DOHH2 (cell line): Measurements from ENCODE around the gene SYK.

ENCODE experiments used
- H3F3A ChIP-seq: fragments of 200-600 bp; sonication (generic), shearing (Covaris generic); 2 replicates; pipeline ENCODE4 v1.6.0; 2016; ENCODE audit warnings: antibody characterized with exemption, mild to moderate bottlenecking; ENCODE audit not compliant: control insufficient read depth, insufficient read depth
- H3K27ac ChIP-seq: fragments of 200-600 bp; sonication (generic); 2 replicates; pipeline ENCODE4 v1.5.1; 2014; ENCODE audit warnings: low read depth, mild to moderate bottlenecking, low read length, moderate library complexity
- H3K27me3 ChIP-seq: fragments of 200-600 bp; sonication (generic); 2 replicates; pipeline ENCODE4 v1.6.1; 2014; ENCODE audit warnings: mild to moderate bottlenecking, low read length, mixed read lengths; ENCODE audit not compliant: control insufficient read depth
- H3K36me3 ChIP-seq: fragments of 200-600 bp; sonication (generic); 2 replicates; pipeline ENCODE4 v1.6.1; 2014; ENCODE audit warnings: mild to moderate bottlenecking, low read length, moderate library complexity, mixed read lengths; ENCODE audit not compliant: control insufficient read depth
- H3K4me1 ChIP-seq: fragments of 200-600 bp; sonication (generic); 2 replicates; pipeline ENCODE4 v1.6.1; 2014; ENCODE audit warnings: mild to moderate bottlenecking, low read length, mixed read lengths; ENCODE audit not compliant: control insufficient read depth
- H3K4me2 ChIP-seq: fragments of 200-600 bp; sonication (generic); 2 replicates; pipeline ENCODE4 v1.6.0; 2014; ENCODE audit warnings: mild to moderate bottlenecking, low read length, moderate library complexity
- H3K4me3 ChIP-seq: fragments of 200-600 bp; sonication (generic); 2 replicates; pipeline ENCODE4 v1.5.1; 2014; ENCODE audit warnings: mild to moderate bottlenecking, low read length, mixed read lengths
- H3K79me2 ChIP-seq: fragments of 200-600 bp; sonication (generic); 2 replicates; pipeline ENCODE4 v1.6.1; 2014; ENCODE audit warnings: mild to moderate bottlenecking, low read length, mixed read lengths; ENCODE audit not compliant: control insufficient read depth
- H3K9me2 ChIP-seq: fragments of 200-600 bp; sonication (generic); replicated peaks from 2 replicates; pipeline ENCODE4 v1.6.1; 2014; ENCODE audit warnings: mild to moderate bottlenecking, low read length, mixed read lengths; ENCODE audit not compliant: control insufficient read depth
- H3K9me3 ChIP-seq: fragments of 200-600 bp; sonication (generic); 2 replicates; pipeline ENCODE4 v1.6.1; 2014; ENCODE audit warnings: antibody characterized with exemption, low read length, mixed read lengths; ENCODE audit not compliant: control insufficient read depth, insufficient read depth
- H4K20me1 ChIP-seq: fragments of 200-600 bp; sonication (generic); 2 replicates; pipeline ENCODE4 v1.6.0; 2014; ENCODE audit warnings: low read depth, mild to moderate bottlenecking, antibody characterized with exemption, low read length, moderate library complexity; ENCODE audit not compliant: control insufficient read depth, insufficient read depth
- CTCF ChIP-seq: fragments of 200-600 bp; sonication (generic); IDR thresholded peaks from one replicate; pipeline ENCODE4 v1.5.1; 2014; ENCODE audit warnings: antibody characterized with exemption, mild to moderate bottlenecking, low read depth, low read length; ENCODE audit not compliant: poor library complexity, severe bottlenecking
- EZH2phosphoT487 ChIP-seq: fragments of 200-600 bp; sonication (generic); IDR thresholded peaks from 2 replicates; pipeline ENCODE4 v1.6.1; 2017; ENCODE audit warnings: borderline replicate concordance, mild to moderate bottlenecking, antibody characterized with exemption, low read length, moderate library complexity, mixed read lengths

Gene SYK

GRCh38 chr9:90890146-90890810, 88.7 kb downstream of the SYK start:
- no peaks in the 10 kb centered on the region for H3K9me3 ChIP-seq
- no peak overlapping the region for H3K27ac ChIP-seq
- H3K4me1 ChIP-seq = no peaks in the 10 kb centered on the region

GRCh38 chr9:90891308-90892040, 89.9 kb downstream of the SYK start:
- no peaks in the 10 kb centered on the region for H3F3A ChIP-seq
- H3K4me1 ChIP-seq = no peaks in the 10 kb centered on the region
- H3K4me3 ChIP-seq = no peak overlapping the region
- no peaks in the 10 kb centered on the region for H3K27me3 ChIP-seq
- TF ChIP-seq EZH2phosphoT487 (no peak), CTCF (no peak)
- H3K4me2 ChIP-seq = no peak overlapping the region
- H3K27ac ChIP-seq = no peak overlapping the region
- H3K9me2 ChIP-seq = no peaks in the 10 kb centered on the region
- H3K36me3 ChIP-seq = peaks cover 95% of the 10 kb centered on the region
- H4K20me1 ChIP-seq = peaks cover 3% of the 10 kb centered on the region; the same call in 1 of the 2 replicates
- H3K79me2 ChIP-seq = no peaks in the 10 kb centered on the region
- H3K9me3 ChIP-seq = no peaks in the 10 kb centered on the region

More at GRCh38 chr9:90890146-90890810, 88.7 kb downstream of the SYK start:
- Histone ChIP-seq H3K79me2 (no peaks in the 10 kb centered on the region), H4K20me1 (peaks cover 3% of the 10 kb centered on the region; the same call in 1 of the 2 replicates), H3F3A (no peaks in the 10 kb centered on the region), H3K27me3 (no peaks in the 10 kb centered on the region), H3K36me3 (peaks cover 95% of the 10 kb centered on the region), H3K4me3 (no peak overlapping the region), H3K4me2 (no peak overlapping the region), H3K9me2 (no peaks in the 10 kb centered on the region)
- TF ChIP-seq CTCF = no peak
- no peak for TF ChIP-seq EZH2phosphoT487

- H3K27ac ChIP-seq = no peak overlapping the region
- peaks cover 3% of the 10 kb centered on the region; the same call in 1 of the 2 replicates for H4K20me1 ChIP-seq
- no peaks in the 10 kb centered on the region for H3F3A ChIP-seq
- no peak overlapping the region for H3K4me2 ChIP-seq
- no peaks in the 10 kb centered on the region for H3K27me3 ChIP-seq
- H3K4me1 ChIP-seq = no peaks in the 10 kb centered on the region
- H3K4me3 ChIP-seq = no peak overlapping the region
- H3K79me2 ChIP-seq = no peaks in the 10 kb centered on the region
- TF ChIP-seq CTCF = no peak
- no peak for TF ChIP-seq EZH2phosphoT487
- H3K36me3 ChIP-seq = peaks cover 95% of the 10 kb centered on the region
- no peaks in the 10 kb centered on the region for H3K9me2 ChIP-seq
- H3K9me3 ChIP-seq = no peaks in the 10 kb centered on the region
Observed at GRCh38 chr9:90892918-90893317, 91.3 kb downstream of the SYK start.
